Daoy (cell line): Measurements from ENCODE around the gene CHD6. TPM values are rescaled to one million over a fixed set of nuclear protein-coding genes. Genes with fewer than 3 reads are reported as not detected.

ENCODE experiments used
- DNase-seq: peaks from one replicate; pipeline ENCODE4 v3.0.0-alpha.2; 2015; ENCODE audit warnings: low read depth
- total RNA-seq: library from RNA; depleted of rRNA; stranded (reverse); fragments of >200 nt; shearing (Covaris generic); gene quantifications from 2 replicates; pipeline ENCODE4 v1.2.3, GENCODE V29; 2014

CHD6 gene
- total RNA-seq, 1 experiment from 2014 or later: 9.8 TPM

GRCh38 chr20:41371371-41371770 is 246.8 kb downstream of the CHD6 start:
- no peak for DNase-seq

GRCh38 chr20:41370176-41370575 is 248.0 kb downstream of the CHD6 start:
- no peak for DNase-seq

GRCh38 chr20:41369673-41370072 is 248.5 kb downstream of the CHD6 start:
- DNase-seq: no peak

GRCh38 chr20:41367956-41368355 is 250.2 kb downstream of the CHD6 start:
- no peak for DNase-seq

GRCh38 chr20:41367393-41367695 is 250.8 kb downstream of the CHD6 start:
- no peak for DNase-seq

GRCh38 chr20:41366546-41367392 is 251.4 kb downstream of the CHD6 start, which contains the start of gene EMILIN3:
Gene EMILIN3 (minus strand): TSS chr20:41366818. CDS start chr20:41366634, 184 bp downstream.
- DNase-seq: no peak

- no peak for DNase-seq
Measured at GRCh38 chr20:41365777-41366545, 252.2 kb downstream of the CHD6 start.

GRCh38 chr20:41364967-41365765 is 253.0 kb downstream of the CHD6 start:
- no peak for DNase-seq

GRCh38 chr20:41364236-41364855 is 253.8 kb downstream of the CHD6 start:
- DNase-seq: no peak

- no peak for DNase-seq
Measured at GRCh38 chr20:41363601-41364000, 254.6 kb downstream of the CHD6 start.

- DNase-seq: no peak
Measured at GRCh38 chr20:41362748-41363140, 255.4 kb downstream of the CHD6 start.

GRCh38 chr20:41361757-41362747 is 256.1 kb downstream of the CHD6 start:
- no peak for DNase-seq

- DNase-seq: no peak
Measured at GRCh38 chr20:41360831-41361756, 257.1 kb downstream of the CHD6 start.

- no peak for DNase-seq
Measured at GRCh38 chr20:41359541-41360011, 258.6 kb downstream of the CHD6 start.

GRCh38 chr20:41358717-41359116 is 259.5 kb downstream of the CHD6 start:
- no peak for DNase-seq

- no peak for DNase-seq
Measured at GRCh38 chr20:41358230-41358629, 259.9 kb downstream of the CHD6 start.

GRCh38 chr20:41357424-41358163 is 260.6 kb downstream of the CHD6 start:
- no peak for DNase-seq

- DNase-seq: no peak
Measured at GRCh38 chr20:41356951-41357350, 261.2 kb downstream of the CHD6 start.
